ENCODE measurements around the gene NDUFAF8.

The NDUFAF8 gene

GRCh38 chr17:81210868-81211267, 28.2 kb upstream of the NDUFAF8 start:
- no peak for ATAC-seq
- TF ChIP-seq TOX (CRISPR knock-in tag; IDR thresholded peaks at IDR 0.05; ENCODE audit: borderline replicate concordance) (no peak), GLIS3 (CRISPR knock-in tag; IDR thresholded peaks at IDR 0.05) (no peak), ZC3H10 (CRISPR knock-in tag; IDR thresholded peaks at IDR 0.05) (no peak), ZFP30 (CRISPR knock-in tag; IDR thresholded peaks at IDR 0.05) (no peak), ZFP3 (CRISPR knock-in tag; IDR thresholded peaks at IDR 0.05) (no peak), ZNF565 (CRISPR knock-in tag; conservative IDR thresholded peaks at IDR 0.05; ENCODE audit: low read depth) (no peak), CSDC2 (CRISPR knock-in tag; IDR thresholded peaks at IDR 0.05) (no peak), ZNF70 (CRISPR knock-in tag; IDR thresholded peaks at IDR 0.05) (no peak), PATZ1 (CRISPR knock-in tag; IDR thresholded peaks at IDR 0.05; ENCODE audit: borderline replicate concordance) (no peak), ARNTL (CRISPR knock-in tag; IDR thresholded peaks at IDR 0.05; ENCODE audit: borderline replicate concordance, low read depth) (no peak), PPARA (CRISPR knock-in tag; IDR thresholded peaks at IDR 0.05; ENCODE audit: borderline replicate concordance) (no peak), OSR1 (CRISPR knock-in tag; IDR thresholded peaks at IDR 0.05) (no peak), BACH2 (CRISPR knock-in tag; IDR thresholded peaks at IDR 0.05; ENCODE audit: borderline replicate concordance) (no peak), RARB (CRISPR knock-in tag; IDR thresholded peaks at IDR 0.05) (no peak), SNAI2 (CRISPR knock-in tag; IDR thresholded peaks at IDR 0.05) (no peak), POU6F1 (CRISPR knock-in tag; IDR thresholded peaks at IDR 0.05; ENCODE audit: borderline replicate concordance, low read depth) (no peak), TCF4 (CRISPR knock-in tag; IDR thresholded peaks at IDR 0.05; ENCODE audit: borderline replicate concordance) (no peak), ESRRG (CRISPR knock-in tag; IDR thresholded peaks at IDR 0.05) (no peak)

GRCh38 chr17:81212365-81212764, 26.8 kb upstream of the NDUFAF8 start:
- no peak for TF ChIP-seq ESRRG (CRISPR knock-in tag; IDR thresholded peaks at IDR 0.05)
- no peak for TF ChIP-seq ISL1 (CRISPR knock-in tag; IDR thresholded peaks at IDR 0.05)
- TF ChIP-seq ARNTL (CRISPR knock-in tag; IDR thresholded peaks at IDR 0.05; ENCODE audit: borderline replicate concordance, low read depth), result no peak
- TF ChIP-seq TOX (CRISPR knock-in tag; IDR thresholded peaks at IDR 0.05; ENCODE audit: borderline replicate concordance), result no peak
- TF ChIP-seq BACH2 (CRISPR knock-in tag; IDR thresholded peaks at IDR 0.05; ENCODE audit: borderline replicate concordance), result no peak
- no peak for TF ChIP-seq PPARA (CRISPR knock-in tag; IDR thresholded peaks at IDR 0.05; ENCODE audit: borderline replicate concordance)
- no peak for TF ChIP-seq CREB5 (CRISPR knock-in tag; IDR thresholded peaks at IDR 0.05; ENCODE audit: low read depth)
- no peak for TF ChIP-seq RARB (CRISPR knock-in tag; IDR thresholded peaks at IDR 0.05)
- no peak for TF ChIP-seq ZFP3 (CRISPR knock-in tag; IDR thresholded peaks at IDR 0.05)
- TF ChIP-seq OSR1 (CRISPR knock-in tag; IDR thresholded peaks at IDR 0.05), result no peak
- TF ChIP-seq ZFP30 (CRISPR knock-in tag; IDR thresholded peaks at IDR 0.05), result no peak
- no peak for TF ChIP-seq POU6F1 (CRISPR knock-in tag; IDR thresholded peaks at IDR 0.05; ENCODE audit: borderline replicate concordance, low read depth)
- no peak for TF ChIP-seq PATZ1 (CRISPR knock-in tag; IDR thresholded peaks at IDR 0.05; ENCODE audit: borderline replicate concordance)
- TF ChIP-seq CSDC2 (CRISPR knock-in tag; IDR thresholded peaks at IDR 0.05), result no peak
- no peak for ATAC-seq

- TF ChIP-seq SNAI2 (CRISPR knock-in tag; IDR thresholded peaks at IDR 0.05) (no peak), CSRNP3 (CRISPR knock-in tag; IDR thresholded peaks at IDR 0.05) (no peak), CSDC2 (CRISPR knock-in tag; IDR thresholded peaks at IDR 0.05) (no peak), CREB5 (CRISPR knock-in tag; IDR thresholded peaks at IDR 0.05; ENCODE audit: low read depth) (no peak), PPARA (CRISPR knock-in tag; IDR thresholded peaks at IDR 0.05; ENCODE audit: borderline replicate concordance) (no peak), ESRRG (CRISPR knock-in tag; IDR thresholded peaks at IDR 0.05) (no peak), TOX (CRISPR knock-in tag; IDR thresholded peaks at IDR 0.05; ENCODE audit: borderline replicate concordance) (no peak), POU6F1 (CRISPR knock-in tag; IDR thresholded peaks at IDR 0.05; ENCODE audit: borderline replicate concordance, low read depth) (no peak), OSR1 (CRISPR knock-in tag; IDR thresholded peaks at IDR 0.05) (no peak), RARB (CRISPR knock-in tag; IDR thresholded peaks at IDR 0.05) (no peak), TCF4 (CRISPR knock-in tag; IDR thresholded peaks at IDR 0.05; ENCODE audit: borderline replicate concordance) (no peak)
- ATAC-seq, result no peak
Measured at GRCh38 chr17:81213978-81214377, 25.1 kb upstream of the NDUFAF8 start.

Measured in SK-N-SH treated with all-trans-retinoic acid at 6 μM for 48 hours (cell line).